Esophagus (tissue), 2 donors: ENCODE measurements around the gene PNRC2. TPM values are rescaled to one million over a fixed set of nuclear protein-coding genes. Genes with fewer than 3 reads are reported as not detected.
"Not testable (repeated sequence)": the region's sequence is repeated elsewhere in the genome, so short reads cannot be mapped to it uniquely, and the experiment has no call there.

Source experiments
- H3K27ac ChIP-seq, 2 donors: one replicate each; pipeline ENCODE4 v1.5.1; 2013; ENCODE audit warnings: low read depth in 2 of 2, mild to moderate bottlenecking in 2 of 2, inconsistent platforms in 1 of 2, low read length in 1 of 2, moderate library complexity in 1 of 2
- H3K27me3 ChIP-seq, 2 donors: one replicate each; pipeline ENCODE4 v1.6.1; 2013; ENCODE audit warnings: low read length in 2 of 2, control low read depth in 1 of 2, mild to moderate bottlenecking in 1 of 2; ENCODE audit not compliant: insufficient read depth in 2 of 2, control insufficient read depth in 1 of 2
- H3K36me3 ChIP-seq, 2 donors: one replicate each; pipeline ENCODE4 v1.6.1; 2013; ENCODE audit warnings: low read length in 1 of 2; ENCODE audit not compliant: control insufficient read depth in 2 of 2, insufficient read depth in 2 of 2
- H3K4me1 ChIP-seq, 2 donors: one replicate each; pipeline ENCODE4 v1.6.1; 2013; ENCODE audit warnings: low read length in 1 of 2; ENCODE audit not compliant: control insufficient read depth in 2 of 2, insufficient read depth in 2 of 2
- H3K4me3 ChIP-seq, 2 donors: one replicate each; pipeline ENCODE4 v1.5.1; 2013; ENCODE audit warnings: low read length in 2 of 2, mild to moderate bottlenecking in 2 of 2, low read depth in 1 of 2, moderate library complexity in 1 of 2
- H3K9me3 ChIP-seq, 2 donors: one replicate each; pipeline ENCODE4 v1.6.1; 2013; ENCODE audit warnings: mild to moderate bottlenecking in 2 of 2, low read depth in 1 of 2, low read length in 1 of 2, moderate library complexity in 1 of 2; ENCODE audit not compliant: control insufficient read depth in 2 of 2, insufficient read depth in 1 of 2
- WGBS, 2 donors: extraction: QIAGEN DNeasy Blood & Tissue Kit; methylation state at CpG; one replicate each; pipeline ENCODE4 v1.1.7; 2013; 5-methylcytosine and 5-hydroxymethylcytosine counted together
- polyA plus RNA-seq, 2 donors: library from polyadenylated mRNA; stranded (reverse); fragments of 200-250 nt; gene quantifications; one replicate each; pipeline ENCODE4 v1.2.3, GENCODE V29; 2013
- donor health status: healthy with polysubstance abuse.
- donor health status: Bipolar disorder and iron deficiency.

Gene PNRC2
- polyA plus RNA-seq, 2 donors, result 54.2 to 69.1 TPM

- no peaks in the 10 kb centered on the region for H3K27me3 ChIP-seq
- H3K36me3 ChIP-seq, result no peaks in the 10 kb centered on the region
- H3K4me1 ChIP-seq, result no peaks in the 10 kb centered on the region
- H3K4me3 ChIP-seq, result no peak overlapping the region
- no peak overlapping the region for H3K27ac ChIP-seq
- no peaks in the 10 kb centered on the region for H3K9me3 ChIP-seq
- WGBS, 2 donors, result 62 to 63% methylated on average over 6 of the region's 6 CpGs
Observed at GRCh38 chr1:23936481-23937176, 23.0 kb upstream of the PNRC2 start.

GRCh38 chr1:23947366-23947765 lies 12.3 kb upstream of the PNRC2 start:
- H3K27me3 ChIP-seq, result no peaks in the 10 kb centered on the region
- no peaks in the 10 kb centered on the region for H3K36me3 ChIP-seq
- H3K4me1 ChIP-seq, result no peaks in the 10 kb centered on the region
- H3K27ac ChIP-seq, result no peak overlapping the region
- no peaks in the 10 kb centered on the region for H3K9me3 ChIP-seq
- H3K4me3 ChIP-seq, result no peak overlapping the region

GRCh38 chr1:23953020-23953419 lies 6.6 kb upstream of the PNRC2 start:
- no peaks in the 10 kb centered on the region for H3K36me3 ChIP-seq
- no peak overlapping the region for H3K4me3 ChIP-seq
- H3K27me3 ChIP-seq, result no peaks in the 10 kb centered on the region
- no peaks in the 10 kb centered on the region for H3K9me3 ChIP-seq
- whole genome bisulfite sequencing, 2 donors, result 70 to 76% methylated on average over 3 of the region's 3 CpGs
- H3K27ac ChIP-seq, result no peak overlapping the region
- peaks cover 0 to 2% of the 10 kb centered on the region in 2 donors for H3K4me1 ChIP-seq

GRCh38 chr1:23957096-23957495 lies 2.5 kb upstream of the PNRC2 start:
- Histone ChIP-seq H3K9me3 (no peaks in the 10 kb centered on the region), H3K27ac (peak overlapping the region; percentile 14 to 43), H3K36me3 (no peaks in the 10 kb centered on the region), H3K27me3 (no peaks in the 10 kb centered on the region), H3K4me3 (no peak overlapping the region), H3K4me1 (peaks cover 0 to 2% of the 10 kb centered on the region in 2 donors)
- WGBS, 2 donors, result 42 to 43% methylated on average over 7 of the region's 7 CpGs

GRCh38 chr1:23958040-23958809 lies 1.4 kb upstream of the PNRC2 start:
- H3K36me3 ChIP-seq, H3K9me3 ChIP-seq, H3K4me1 ChIP-seq, H3K27me3 ChIP-seq: not testable (repeated sequence)
- H3K4me3 ChIP-seq, result peak overlapping the region in 1 of 2 donors; percentile 91
- 53 to 58% methylated on average over 19 of the region's 19 CpGs for whole genome bisulfite sequencing, 2 donors
- peak overlapping the region; percentile 99 for H3K27ac ChIP-seq

GRCh38 chr1:23958810-23959460 lies 693 bp upstream of the PNRC2 start:
- Histone ChIP-seq H3K9me3 (no peaks in the 10 kb centered on the region), H3K4me3 (peak overlapping the region; percentile 53 to 91), H3K36me3 (no peaks in the 10 kb centered on the region), H3K27me3 (no peaks in the 10 kb centered on the region), H3K27ac (peak overlapping the region; percentile 99), H3K4me1 (peaks cover 0 to 2% of the 10 kb centered on the region in 2 donors)
- 0 to 1% methylated on average over 30 of the region's 30 CpGs for WGBS, 2 donors

- Histone ChIP-seq H3K27ac (peak overlapping the region; percentile 99), H3K27me3 (no peaks in the 10 kb centered on the region), H3K9me3 (no peaks in the 10 kb centered on the region), H3K4me3 (peak overlapping the region; percentile 91), H3K36me3 (no peaks in the 10 kb centered on the region), H3K4me1 (peaks cover 0 to 2% of the 10 kb centered on the region in 2 donors)
- 0% methylated on average over 15 of the region's 15 CpGs for WGBS, 2 donors
Observed at GRCh38 chr1:23960291-23961020, 828 bp downstream of the PNRC2 start.

- H3K36me3 ChIP-seq, result no peaks in the 10 kb centered on the region
- H3K4me1 ChIP-seq, result no peaks in the 10 kb centered on the region
- H3K27me3 ChIP-seq, result no peaks in the 10 kb centered on the region
- WGBS, 2 donors, result 58 to 71% methylated on average over 1 of the region's 1 CpG
- no peaks in the 10 kb centered on the region for H3K9me3 ChIP-seq
- H3K4me3 ChIP-seq, result no peak overlapping the region
- H3K27ac ChIP-seq, result no peak overlapping the region
Observed at GRCh38 chr1:23963617-23964234, 4.1 kb downstream of the PNRC2 start.

- Histone ChIP-seq H3K4me1 (no peaks in the 10 kb centered on the region), H3K4me3 (no peak overlapping the region), H3K36me3 (no peaks in the 10 kb centered on the region), H3K27ac (no peak overlapping the region), H3K9me3 (no peaks in the 10 kb centered on the region), H3K27me3 (no peaks in the 10 kb centered on the region)
- whole genome bisulfite sequencing, 2 donors, result 71 to 74% methylated on average over 3 of the region's 3 CpGs
Observed at GRCh38 chr1:23964235-23964668, 4.6 kb downstream of the PNRC2 start.
